HepG2 (cell line): ENCODE data around the gene CHRNB2. TPM values are rescaled to one million over a fixed set of nuclear protein-coding genes. Genes with fewer than 3 reads are reported as not detected.

Experiments used
- ASH2L ChIP-seq: fragments of 300-600, 200-600 bp; sonication (generic); IDR thresholded peaks from 2 replicates; pipeline ENCODE4 v1.7.0; 2017; ENCODE audit warnings: low read depth, mild to moderate bottlenecking, moderate library complexity, mixed read lengths, low read length; ENCODE audit not compliant: insufficient read length
- ATM ChIP-seq: fragments of 450-650 bp; IDR thresholded peaks from 2 replicates; pipeline ENCODE4 v1.7.1; 2017; ENCODE audit warnings: mild to moderate bottlenecking, borderline replicate concordance
- BORCS8-MEF2B ChIP-seq: sonication (generic); formaldehyde crosslinking; IDR thresholded peaks from 2 replicates; pipeline ENCODE4 v1.8.0; 2022; ENCODE audit warnings: mild to moderate bottlenecking, missing genetic modification reagents
- FOXK1 ChIP-seq: sonication (generic); formaldehyde crosslinking; IDR thresholded peaks from 2 replicates; pipeline ENCODE4 v1.4.0; 2020; ENCODE audit warnings: low read depth, missing genetic modification reagents, borderline replicate concordance
- GABPA ChIP-seq, 2 experiments: IDR thresholded peaks; 2 replicates each; pipeline ENCODE4 v1.6.1; 2011 to 2016; ENCODE audit warnings: low read depth in 2 of 2, low read length in 1 of 2, missing biosample characterization in 1 of 2, missing genetic modification characterization in 1 of 2
- HOXA9 ChIP-seq: sonication (generic); formaldehyde crosslinking; IDR thresholded peaks from 2 replicates; pipeline ENCODE4 v1.8.1; 2022; ENCODE audit warnings: missing genetic modification reagents, mild to moderate bottlenecking, moderate library complexity, borderline replicate concordance
- MTA3 ChIP-seq: sonication (generic); formaldehyde crosslinking; IDR thresholded peaks from 2 replicates; pipeline ENCODE4 v1.4.0; 2020; ENCODE audit warnings: missing genetic modification reagents
- NBN ChIP-seq: fragments of 450-650 bp; conservative IDR thresholded peaks from 2 replicates; pipeline ENCODE4 v1.6.1; 2017
- NFYC ChIP-seq: IDR thresholded peaks from 2 replicates; pipeline ENCODE4 v1.6.1; 2016; ENCODE audit warnings: missing genetic modification reagents, missing compliant biosample characterization
- NPAS2 ChIP-seq: sonication (generic); formaldehyde crosslinking; IDR thresholded peaks from 2 replicates; pipeline ENCODE4 v1.8.0; 2022; ENCODE audit warnings: mild to moderate bottlenecking, missing genetic modification reagents, borderline replicate concordance
- RAD51 ChIP-seq: fragments of 450-650 bp; IDR thresholded peaks from 2 replicates; pipeline ENCODE4 v1.6.1; 2016; ENCODE audit warnings: borderline replicate concordance
- RBAK ChIP-seq: sonication (generic); formaldehyde crosslinking; IDR thresholded peaks from 2 replicates; pipeline ENCODE4 v1.5.1; 2020; ENCODE audit warnings: mild to moderate bottlenecking, missing genetic modification reagents
- RCOR2 ChIP-seq: IDR thresholded peaks from 2 replicates; pipeline ENCODE4 v1.6.1; 2016; ENCODE audit warnings: missing biosample characterization, missing genetic modification reagents
- RXRB ChIP-seq: IDR thresholded peaks from 2 replicates; pipeline ENCODE4 v1.6.1; 2016; ENCODE audit warnings: borderline replicate concordance, missing genetic modification reagents, missing compliant biosample characterization
- ZFAT ChIP-seq: sonication (generic); formaldehyde crosslinking; conservative IDR thresholded peaks from 2 replicates; pipeline ENCODE4 v1.8.1; 2023; ENCODE audit warnings: missing genetic modification reagents, inconsistent platforms
- ZFP1 ChIP-seq: IDR thresholded peaks from 2 replicates; pipeline ENCODE4 v1.6.1; 2016
- ZFY ChIP-seq: sonication (generic); formaldehyde crosslinking; IDR thresholded peaks from 2 replicates; pipeline ENCODE4 v1.4.0; 2020; ENCODE audit warnings: missing genetic modification reagents
- ZNF101 ChIP-seq: sonication (generic); formaldehyde crosslinking; IDR thresholded peaks from 2 replicates; pipeline ENCODE4 v1.4.0; 2020; ENCODE audit warnings: mild to moderate bottlenecking, low read depth, missing genetic modification reagents, borderline replicate concordance
- ZNF256 ChIP-seq: sonication (generic); formaldehyde crosslinking; conservative IDR thresholded peaks from 2 replicates; pipeline ENCODE4 v1.4.0; 2020; ENCODE audit warnings: missing genetic modification reagents
- ZNF34 ChIP-seq: sonication (generic); formaldehyde crosslinking; IDR thresholded peaks from 2 replicates; pipeline ENCODE4 v1.4.0; 2020; ENCODE audit warnings: mild to moderate bottlenecking, missing genetic modification reagents, borderline replicate concordance
- ZNF780A ChIP-seq: sonication (generic); formaldehyde crosslinking; IDR thresholded peaks from 2 replicates; pipeline ENCODE4 v1.8.0; 2022; ENCODE audit warnings: mild to moderate bottlenecking, missing genetic modification reagents, moderate library complexity
- polyA plus RNA-seq, 8 experiments: library from polyadenylated mRNA; depleted of rRNA in 3 of 8; stranded (reverse) in 7 of 8; unstranded in 1 of 8; fragments of >200 nt; fragmentation: Illumina TruSeq in 4 of 8; extraction: Trizol in 4 of 8; gene quantifications; 2 replicates each; pipeline versions ENCODE4 v1.2.1 to v1.2.3, GENCODE V29; 2011 to 2016; ENCODE audit warnings: low read depth in 4 of 8, missing spikeins in 1 of 8, mixed read lengths in 1 of 8; ENCODE audit not compliant: insufficient read depth in 1 of 8
- total RNA-seq, 5 experiments: library from RNA; depleted of rRNA; stranded (reverse); fragments of >200 nt; fragmentation: Illumina TruSeq; extraction: Trizol; gene quantifications; 2 replicates each; pipeline ENCODE4 v1.2.3, GENCODE V29; 2016; ENCODE audit warnings: low read depth in 1 of 5
- TF ChIP-seq, protein P1 (sequence below): sonication (generic); formaldehyde crosslinking; IDR thresholded peaks from 2 replicates; pipeline ENCODE4 v1.4.0; 2020; ENCODE audit warnings: missing genetic modification reagents, low read depth, mild to moderate bottlenecking, borderline replicate concordance
- TF ChIP-seq, protein P2 (sequence below): IDR thresholded peaks from 2 replicates; pipeline ENCODE4 v1.6.1; 2012; ENCODE audit warnings: low read length, improper control_type of control experiment
- TF ChIP-seq, protein P3 (sequence below): IDR thresholded peaks from 2 replicates; pipeline ENCODE4 v1.6.1; 2016; ENCODE audit warnings: missing compliant biosample characterization, missing genetic modification reagents, borderline replicate concordance
- TF ChIP-seq, protein P4 (sequence below): sonication (generic); formaldehyde crosslinking; IDR thresholded peaks from 2 replicates; pipeline ENCODE4 v1.4.0; 2020; ENCODE audit warnings: mild to moderate bottlenecking, missing genetic modification reagents

The CHRNB2 gene
- total and polyA plus RNA-seq, 2 of the 13 experiments (the other 11 are each of a cell fraction or from before 2014, with no cell fraction given), result 0.03 to 0.07 TPM

DNA sequence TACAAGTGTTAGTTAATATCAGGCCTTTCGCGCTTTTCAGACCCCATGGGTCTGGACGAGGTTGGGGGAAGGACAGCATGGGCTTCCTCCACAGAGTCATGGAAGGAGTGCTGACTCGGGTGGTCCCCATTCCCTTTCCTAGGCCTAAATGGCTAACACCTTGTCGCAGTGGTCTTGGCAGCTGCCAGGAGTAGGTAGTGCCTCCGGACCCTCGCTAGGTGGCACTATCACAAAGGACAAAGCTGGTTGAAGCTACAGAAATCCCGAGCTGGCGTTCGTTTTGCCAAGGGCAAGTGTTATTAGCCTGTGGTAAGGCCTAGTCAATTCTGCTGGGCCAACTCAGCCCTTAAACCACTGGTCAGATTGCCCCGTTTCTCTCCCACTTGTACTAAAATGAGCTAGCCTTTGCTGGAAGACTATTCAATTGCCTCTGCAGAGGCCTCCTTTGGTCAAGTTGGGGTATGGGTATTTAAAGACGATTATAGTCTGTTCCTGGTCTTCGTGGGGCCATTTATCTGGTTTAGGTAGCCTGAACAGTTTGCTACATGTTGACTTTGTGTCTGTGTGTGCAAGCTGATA, 8.0 kb upstream of the CHRNB2 start (continued):
- TF ChIP-seq ASH2L, result no peak
- TF ChIP-seq, protein P1, sequence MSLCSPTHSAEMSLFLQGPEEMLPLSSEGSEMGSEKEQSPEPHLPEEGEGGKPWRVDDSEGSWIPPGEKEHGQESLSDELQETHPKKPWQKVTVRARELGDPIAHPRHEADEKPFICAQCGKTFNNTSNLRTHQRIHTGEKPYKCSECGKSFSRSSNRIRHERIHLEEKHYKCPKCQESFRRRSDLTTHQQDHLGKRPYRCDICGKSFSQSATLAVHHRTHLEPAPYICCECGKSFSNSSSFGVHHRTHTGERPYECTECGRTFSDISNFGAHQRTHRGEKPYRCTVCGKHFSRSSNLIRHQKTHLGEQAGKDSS, result no peak
- TF ChIP-seq, protein P2, sequence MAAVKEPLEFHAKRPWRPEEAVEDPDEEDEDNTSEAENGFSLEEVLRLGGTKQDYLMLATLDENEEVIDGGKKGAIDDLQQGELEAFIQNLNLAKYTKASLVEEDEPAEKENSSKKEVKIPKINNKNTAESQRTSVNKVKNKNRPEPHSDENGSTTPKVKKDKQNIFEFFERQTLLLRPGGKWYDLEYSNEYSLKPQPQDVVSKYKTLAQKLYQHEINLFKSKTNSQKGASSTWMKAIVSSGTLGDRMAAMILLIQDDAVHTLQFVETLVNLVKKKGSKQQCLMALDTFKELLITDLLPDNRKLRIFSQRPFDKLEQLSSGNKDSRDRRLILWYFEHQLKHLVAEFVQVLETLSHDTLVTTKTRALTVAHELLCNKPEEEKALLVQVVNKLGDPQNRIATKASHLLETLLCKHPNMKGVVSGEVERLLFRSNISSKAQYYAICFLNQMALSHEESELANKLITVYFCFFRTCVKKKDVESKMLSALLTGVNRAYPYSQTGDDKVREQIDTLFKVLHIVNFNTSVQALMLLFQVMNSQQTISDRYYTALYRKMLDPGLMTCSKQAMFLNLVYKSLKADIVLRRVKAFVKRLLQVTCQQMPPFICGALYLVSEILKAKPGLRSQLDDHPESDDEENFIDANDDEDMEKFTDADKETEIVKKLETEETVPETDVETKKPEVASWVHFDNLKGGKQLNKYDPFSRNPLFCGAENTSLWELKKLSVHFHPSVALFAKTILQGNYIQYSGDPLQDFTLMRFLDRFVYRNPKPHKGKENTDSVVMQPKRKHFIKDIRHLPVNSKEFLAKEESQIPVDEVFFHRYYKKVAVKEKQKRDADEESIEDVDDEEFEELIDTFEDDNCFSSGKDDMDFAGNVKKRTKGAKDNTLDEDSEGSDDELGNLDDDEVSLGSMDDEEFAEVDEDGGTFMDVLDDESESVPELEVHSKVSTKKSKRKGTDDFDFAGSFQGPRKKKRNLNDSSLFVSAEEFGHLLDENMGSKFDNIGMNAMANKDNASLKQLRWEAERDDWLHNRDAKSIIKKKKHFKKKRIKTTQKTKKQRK, result no peak
- TF ChIP-seq RBAK (CRISPR knock-in tag), result no peak
- TF ChIP-seq NBN, result no peak
- no peak for TF ChIP-seq BORCS8-MEF2B (CRISPR knock-in tag)
- TF ChIP-seq ZFAT, result no peak
- TF ChIP-seq ZNF101 (CRISPR knock-in tag), result no peak; the same call in 1 of the 2 replicates
- TF ChIP-seq GABPA (IDR thresholded peaks at IDR 0.05; ENCODE audit: low read depth, low read length), result no peak
- peak; percentile 39; the same call in 1 of the 2 replicates for TF ChIP-seq GABPA (CRISPR knock-in tag; IDR thresholded peaks at IDR 0.05; ENCODE audit: low read depth)
- TF ChIP-seq ZNF780A (CRISPR knock-in tag), result no peak
- TF ChIP-seq MTA3 (CRISPR knock-in tag), result no peak
- 0 out of 2 replicates have a peak, but pooled peaks have one; percentile 14 for TF ChIP-seq NFYC (CRISPR knock-in tag)
- TF ChIP-seq ZNF256 (CRISPR knock-in tag), result no peak
- 0 out of 2 replicates have a peak, but pooled peaks have one; percentile 38 for TF ChIP-seq RXRB (CRISPR knock-in tag)
- TF ChIP-seq, protein P3, sequence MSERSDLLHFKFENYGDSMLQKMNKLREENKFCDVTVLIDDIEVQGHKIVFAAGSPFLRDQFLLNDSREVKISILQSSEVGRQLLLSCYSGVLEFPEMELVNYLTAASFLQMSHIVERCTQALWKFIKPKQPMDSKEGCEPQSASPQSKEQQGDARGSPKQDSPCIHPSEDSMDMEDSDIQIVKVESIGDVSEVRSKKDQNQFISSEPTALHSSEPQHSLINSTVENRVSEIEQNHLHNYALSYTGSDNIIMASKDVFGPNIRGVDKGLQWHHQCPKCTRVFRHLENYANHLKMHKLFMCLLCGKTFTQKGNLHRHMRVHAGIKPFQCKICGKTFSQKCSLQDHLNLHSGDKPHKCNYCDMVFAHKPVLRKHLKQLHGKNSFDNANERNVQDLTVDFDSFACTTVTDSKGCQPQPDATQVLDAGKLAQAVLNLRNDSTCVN (CRISPR knock-in tag), result no peak
- TF ChIP-seq FOXK1 (CRISPR knock-in tag), result no peak
- TF ChIP-seq ZFP1 (CRISPR knock-in tag), result 0 out of 2 replicates have a peak, but pooled peaks have one; percentile 27
- TF ChIP-seq, protein P4, sequence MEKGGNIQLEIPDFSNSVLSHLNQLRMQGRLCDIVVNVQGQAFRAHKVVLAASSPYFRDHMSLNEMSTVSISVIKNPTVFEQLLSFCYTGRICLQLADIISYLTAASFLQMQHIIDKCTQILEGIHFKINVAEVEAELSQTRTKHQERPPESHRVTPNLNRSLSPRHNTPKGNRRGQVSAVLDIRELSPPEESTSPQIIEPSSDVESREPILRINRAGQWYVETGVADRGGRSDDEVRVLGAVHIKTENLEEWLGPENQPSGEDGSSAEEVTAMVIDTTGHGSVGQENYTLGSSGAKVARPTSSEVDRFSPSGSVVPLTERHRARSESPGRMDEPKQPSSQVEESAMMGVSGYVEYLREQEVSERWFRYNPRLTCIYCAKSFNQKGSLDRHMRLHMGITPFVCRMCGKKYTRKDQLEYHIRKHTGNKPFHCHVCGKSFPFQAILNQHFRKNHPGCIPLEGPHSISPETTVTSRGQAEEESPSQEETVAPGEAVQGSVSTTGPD, result no peak
- peak; percentile 5; the same call in 1 of the 2 replicates for TF ChIP-seq RCOR2 (CRISPR knock-in tag)
- no peak for TF ChIP-seq NPAS2 (CRISPR knock-in tag)
- TF ChIP-seq HOXA9 (CRISPR knock-in tag), result no peak
- TF ChIP-seq ZFY (CRISPR knock-in tag), result peak; percentile 25; the same call in 1 of the 2 replicates
- no peak for TF ChIP-seq ATM
- TF ChIP-seq RAD51, result no peak
- TF ChIP-seq ZNF34 (CRISPR knock-in tag), result 0 out of 2 replicates have a peak, but pooled peaks have one; percentile 0
